ENCODE results near the gene HSPA2. TPM values are rescaled to one million over a fixed set of nuclear protein-coding genes. Genes with fewer than 3 reads are reported as not detected.

HSPA2 gene
- total and polyA plus RNA-seq, 2 of the 13 experiments (the other 11 are each of a cell fraction or from before 2014, with no cell fraction given): 0.15 to 0.27 TPM

DNA sequence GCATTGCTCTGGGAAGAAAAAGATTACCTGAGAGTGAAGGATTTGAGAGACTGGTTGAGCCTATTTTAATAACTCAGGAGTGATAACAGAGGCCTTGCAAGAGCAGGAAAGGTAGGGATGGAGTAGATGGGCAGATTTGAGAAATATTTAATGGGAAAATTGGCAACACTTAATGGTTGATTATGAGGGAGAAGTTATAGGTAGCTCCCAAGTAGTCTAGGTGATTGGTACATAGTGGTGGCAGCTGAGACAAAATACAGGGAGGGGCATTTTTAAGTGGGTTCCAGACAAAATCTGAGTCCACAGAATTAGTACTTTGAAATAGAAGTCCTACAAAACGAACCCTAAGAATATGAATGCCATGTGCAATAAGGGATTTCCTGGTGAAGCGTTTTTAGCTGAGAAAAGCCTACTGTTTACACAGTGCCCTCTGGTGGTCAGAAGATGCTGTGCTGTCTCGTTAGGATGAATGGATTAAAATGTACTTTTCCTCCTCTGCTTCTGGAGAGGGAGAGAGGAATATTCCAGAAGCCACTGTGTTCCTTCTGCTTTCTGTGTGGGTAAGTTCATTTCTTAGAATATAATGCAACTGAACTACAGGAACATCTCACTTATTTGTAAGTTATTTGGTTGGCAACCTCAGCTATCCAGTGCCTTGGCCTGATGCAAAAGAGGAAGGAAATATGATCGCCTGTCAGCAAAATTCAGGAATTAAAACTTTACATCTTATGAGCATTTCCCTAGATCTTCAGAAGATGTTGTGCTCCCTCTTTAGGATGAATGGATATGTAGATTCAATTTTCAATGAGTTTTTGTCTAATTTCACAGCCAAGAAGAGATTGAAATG is 29.5 kb upstream of the HSPA2 start (continued):
- TF ChIP-seq GZF1 (CRISPR knock-in tag; IDR thresholded peaks at IDR 0.05) (no peak), GPN1 (CRISPR knock-in tag; IDR thresholded peaks at IDR 0.05; ENCODE audit: borderline replicate concordance) (no peak), ZNF672 (CRISPR knock-in tag; IDR thresholded peaks at IDR 0.05) (no peak), JDP2 (CRISPR knock-in tag; IDR thresholded peaks at IDR 0.05; ENCODE audit: borderline replicate concordance) (no peak), ZSCAN25 (CRISPR knock-in tag; IDR thresholded peaks at IDR 0.05) (no peak), ZBTB37 (CRISPR knock-in tag; IDR thresholded peaks at IDR 0.05) (no peak), KAT2B (IDR thresholded peaks at IDR 0.05; ENCODE audit: borderline replicate concordance, low read depth, low read length) (no peak), ISX (CRISPR knock-in tag; conservative IDR thresholded peaks at IDR 0.05) (no peak), ETV6 (CRISPR knock-in tag; conservative IDR thresholded peaks at IDR 0.05) (no peak), NFIB (CRISPR knock-in tag; IDR thresholded peaks at IDR 0.05; ENCODE audit: borderline replicate concordance) (no peak), SOX13 (IDR thresholded peaks at IDR 0.05) (no peak), SOX13 (CRISPR knock-in tag; conservative IDR thresholded peaks at IDR 0.05 in 1 of 2, IDR thresholded peaks at IDR 0.05 in 1 of 2) (no peak), ZNF224 (CRISPR knock-in tag; IDR thresholded peaks at IDR 0.05) (no peak), ZFP37 (CRISPR knock-in tag; IDR thresholded peaks at IDR 0.05; ENCODE audit: borderline replicate concordance) (no peak), ELF3 (CRISPR knock-in tag; IDR thresholded peaks at IDR 0.05) (peak; percentile 51; the same call in 1 of the 2 replicates), ZNF546 (CRISPR knock-in tag; conservative IDR thresholded peaks at IDR 0.05) (no peak), ZNF883 (CRISPR knock-in tag; IDR thresholded peaks at IDR 0.05; ENCODE audit: not compliant biosample characterization) (no peak), BATF2 (CRISPR knock-in tag; IDR thresholded peaks at IDR 0.05) (no peak), ZNF260 (CRISPR knock-in tag; IDR thresholded peaks at IDR 0.05; ENCODE audit: borderline replicate concordance, low read depth) (no peak)
- TF ChIP-seq, protein P1, sequence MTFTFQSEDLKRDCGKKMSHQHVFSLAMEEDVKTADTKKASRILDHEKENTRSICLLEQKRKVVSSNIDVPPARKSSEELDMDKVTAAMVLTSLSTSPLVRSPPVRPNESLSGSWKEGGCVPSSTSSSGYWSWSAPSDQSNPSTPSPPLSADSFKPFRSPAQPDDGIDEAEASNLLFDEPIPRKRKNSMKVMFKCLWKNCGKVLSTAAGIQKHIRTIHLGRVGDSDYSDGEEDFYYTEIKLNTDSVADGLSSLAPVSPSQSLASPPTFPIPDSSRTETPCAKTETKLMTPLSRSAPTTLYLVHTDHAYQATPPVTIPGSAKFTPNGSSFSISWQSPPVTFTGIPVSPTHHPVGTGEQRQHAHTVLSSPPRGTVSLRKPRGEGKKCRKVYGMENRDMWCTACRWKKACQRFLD (CRISPR knock-in tag; IDR thresholded peaks at IDR 0.05; ENCODE audit: borderline replicate concordance): no peak
- TF ChIP-seq, protein P2, sequence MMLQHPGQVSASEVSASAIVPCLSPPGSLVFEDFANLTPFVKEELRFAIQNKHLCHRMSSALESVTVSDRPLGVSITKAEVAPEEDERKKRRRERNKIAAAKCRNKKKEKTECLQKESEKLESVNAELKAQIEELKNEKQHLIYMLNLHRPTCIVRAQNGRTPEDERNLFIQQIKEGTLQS (CRISPR knock-in tag; IDR thresholded peaks at IDR 0.05): no peak
- TF ChIP-seq, protein P3, sequence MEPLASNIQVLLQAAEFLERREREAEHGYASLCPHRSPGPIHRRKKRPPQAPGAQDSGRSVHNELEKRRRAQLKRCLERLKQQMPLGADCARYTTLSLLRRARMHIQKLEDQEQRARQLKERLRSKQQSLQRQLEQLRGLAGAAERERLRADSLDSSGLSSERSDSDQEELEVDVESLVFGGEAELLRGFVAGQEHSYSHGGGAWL (CRISPR knock-in tag; IDR thresholded peaks at IDR 0.05): no peak
- TF ChIP-seq, protein P4, sequence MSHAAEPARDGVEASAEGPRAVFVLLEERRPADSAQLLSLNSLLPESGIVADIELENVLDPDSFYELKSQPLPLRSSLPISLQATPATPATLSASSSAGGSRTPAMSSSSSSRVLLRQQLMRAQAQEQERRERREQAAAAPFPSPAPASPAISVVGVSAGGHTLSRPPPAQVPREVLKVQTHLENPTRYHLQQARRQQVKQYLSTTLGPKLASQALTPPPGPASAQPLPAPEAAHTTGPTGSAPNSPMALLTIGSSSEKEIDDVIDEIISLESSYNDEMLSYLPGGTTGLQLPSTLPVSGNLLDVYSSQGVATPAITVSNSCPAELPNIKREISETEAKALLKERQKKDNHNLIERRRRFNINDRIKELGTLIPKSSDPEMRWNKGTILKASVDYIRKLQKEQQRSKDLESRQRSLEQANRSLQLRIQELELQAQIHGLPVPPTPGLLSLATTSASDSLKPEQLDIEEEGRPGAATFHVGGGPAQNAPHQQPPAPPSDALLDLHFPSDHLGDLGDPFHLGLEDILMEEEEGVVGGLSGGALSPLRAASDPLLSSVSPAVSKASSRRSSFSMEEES (CRISPR knock-in tag; IDR thresholded peaks at IDR 0.05): no peak
